Measurements from ENCODE around the gene BABAM2. TPM values are rescaled to one million over a fixed set of nuclear protein-coding genes. Genes with fewer than 3 reads are reported as not detected.

The BABAM2 gene
- polyA plus RNA-seq, 3 donors, result 33.2 to 52.8 (median 49.3) TPM

GRCh38 chr2:28094739-28095138 lies 204.2 kb downstream of the BABAM2 start:
- no peak for DNase-seq
- Histone ChIP-seq H3K36me3 (replicated peaks in 1 of 2; ENCODE audit: control insufficient read depth in 1 of 2, insufficient read depth in 2 of 2, low read length in 2 of 2) (no peaks in the 10 kb centered on the region), H3K9ac (ENCODE audit: insufficient read depth, low read length, poor library complexity, severe bottlenecking) (no peak overlapping the region), H3K79me2 (ENCODE audit: insufficient read depth, low read length) (no peaks in the 10 kb centered on the region), H4K20me1 (ENCODE audit: insufficient read depth, low read length) (no peaks in the 10 kb centered on the region), H3K9me3 (replicated peaks in 1 of 2; ENCODE audit: control insufficient read depth in 1 of 2, insufficient read depth in 1 of 2, low read length in 2 of 2) (no peaks in the 10 kb centered on the region), H2AFZ (ENCODE audit: insufficient read depth, low read depth, low read length, poor library complexity, severe bottlenecking) (no peak overlapping the region), H3K27ac (ENCODE audit: low read depth in 1 of 2, low read length in 2 of 2) (no peak overlapping the region), H3K4me3 (replicated peaks in 1 of 3; ENCODE audit: low read depth in 2 of 3, low read length in 3 of 3) (no peak overlapping the region), H3K4me1 (ENCODE audit: control insufficient read depth in 1 of 2, insufficient read depth in 2 of 2, low read length in 2 of 2) (no peaks in the 10 kb centered on the region), H3K4me2 (replicated peaks; ENCODE audit: extremely low read depth, low read length, poor library complexity, severe bottlenecking) (no peak overlapping the region), H3K27me3 (ENCODE audit: control insufficient read depth in 2 of 2, insufficient read depth in 2 of 2, low read length in 2 of 2) (no peaks in the 10 kb centered on the region)
- H3K36me3 Mint-ChIP-seq, result peaks cover 10 to 15% of the 10 kb centered on the region in 2 donors
- peaks cover 0 to 6% (median 0%) of the 10 kb centered on the region in 7 donors for H3K9me3 Mint-ChIP-seq
- H3K4me1 Mint-ChIP-seq, result peaks cover 5% of the 10 kb centered on the region
- H3K27me3 Mint-ChIP-seq (ENCODE audit: low read depth in 3 of 3), result no peaks in the 10 kb centered on the region
- 100% methylated on average over 1 of the region's 3 CpGs for WGBS (ENCODE audit: insufficient coverage)
- TF ChIP-seq, protein P1, sequence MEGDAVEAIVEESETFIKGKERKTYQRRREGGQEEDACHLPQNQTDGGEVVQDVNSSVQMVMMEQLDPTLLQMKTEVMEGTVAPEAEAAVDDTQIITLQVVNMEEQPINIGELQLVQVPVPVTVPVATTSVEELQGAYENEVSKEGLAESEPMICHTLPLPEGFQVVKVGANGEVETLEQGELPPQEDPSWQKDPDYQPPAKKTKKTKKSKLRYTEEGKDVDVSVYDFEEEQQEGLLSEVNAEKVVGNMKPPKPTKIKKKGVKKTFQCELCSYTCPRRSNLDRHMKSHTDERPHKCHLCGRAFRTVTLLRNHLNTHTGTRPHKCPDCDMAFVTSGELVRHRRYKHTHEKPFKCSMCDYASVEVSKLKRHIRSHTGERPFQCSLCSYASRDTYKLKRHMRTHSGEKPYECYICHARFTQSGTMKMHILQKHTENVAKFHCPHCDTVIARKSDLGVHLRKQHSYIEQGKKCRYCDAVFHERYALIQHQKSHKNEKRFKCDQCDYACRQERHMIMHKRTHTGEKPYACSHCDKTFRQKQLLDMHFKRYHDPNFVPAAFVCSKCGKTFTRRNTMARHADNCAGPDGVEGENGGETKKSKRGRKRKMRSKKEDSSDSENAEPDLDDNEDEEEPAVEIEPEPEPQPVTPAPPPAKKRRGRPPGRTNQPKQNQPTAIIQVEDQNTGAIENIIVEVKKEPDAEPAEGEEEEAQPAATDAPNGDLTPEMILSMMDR (IDR thresholded peaks at IDR 0.05), result no peak
- H3K4me3 Mint-ChIP-seq, result no peak overlapping the region
- H3K27ac Mint-ChIP-seq, result no peak overlapping the region
- intact Hi-C loops (cut with micrococcal nuclease), result no loop called here

- H3K9me3 ChIP-seq (replicated peaks in 1 of 2; ENCODE audit: control insufficient read depth in 1 of 2, insufficient read depth in 1 of 2, low read length in 2 of 2), result no peaks in the 10 kb centered on the region
- Mint-ChIP-seq H3K36me3 (peaks cover 10 to 11% of the 10 kb centered on the region in 2 donors), H3K9me3 (peaks cover 0 to 6% (median 0%) of the 10 kb centered on the region in 7 donors), H3K4me3 (no peak overlapping the region), H3K4me1 (peaks cover 5% of the 10 kb centered on the region), H3K27ac (no peak overlapping the region), H3K27me3 (ENCODE audit: low read depth in 3 of 3) (peaks cover 0 to 3% (median 0%) of the 10 kb centered on the region in 3 donors)
- no peak for DNase-seq
- H2AFZ ChIP-seq (ENCODE audit: insufficient read depth, low read depth, low read length, poor library complexity, severe bottlenecking), result no peak overlapping the region
- H3K27ac ChIP-seq (ENCODE audit: low read depth in 1 of 2, low read length in 2 of 2), result no peak overlapping the region
- no peak overlapping the region for H3K9ac ChIP-seq (ENCODE audit: insufficient read depth, low read length, poor library complexity, severe bottlenecking)
- no peaks in the 10 kb centered on the region for H3K27me3 ChIP-seq (ENCODE audit: control insufficient read depth in 2 of 2, insufficient read depth in 2 of 2, low read length in 2 of 2)
- no peak overlapping the region for H3K4me3 ChIP-seq (replicated peaks in 1 of 3; ENCODE audit: low read depth in 2 of 3, low read length in 3 of 3)
- H4K20me1 ChIP-seq (ENCODE audit: insufficient read depth, low read length), result no peaks in the 10 kb centered on the region
- no peaks in the 10 kb centered on the region for H3K36me3 ChIP-seq (replicated peaks in 1 of 2; ENCODE audit: control insufficient read depth in 1 of 2, insufficient read depth in 2 of 2, low read length in 2 of 2)
- no peaks in the 10 kb centered on the region for H3K4me1 ChIP-seq (ENCODE audit: control insufficient read depth in 1 of 2, insufficient read depth in 2 of 2, low read length in 2 of 2)
- no peaks in the 10 kb centered on the region for H3K79me2 ChIP-seq (ENCODE audit: insufficient read depth, low read length)
- intact Hi-C loops (cut with micrococcal nuclease), result no loop called here
- 100% methylated on average over 2 of the region's 2 CpGs for WGBS (ENCODE audit: insufficient coverage)
- TF ChIP-seq, protein P1 (IDR thresholded peaks at IDR 0.05), result no peak
- no peak overlapping the region for H3K4me2 ChIP-seq (replicated peaks; ENCODE audit: extremely low read depth, low read length, poor library complexity, severe bottlenecking)
These were observed 205.1 kb downstream of the BABAM2 start for GRCh38 chr2:28095622-28096021.
